NB4 (cell line): ENCODE data around the gene HRG.

Source experiments
- CTCF ChIP-seq: IDR thresholded peaks from one replicate; pipeline ENCODE4 v1.5.1; 2012; ENCODE audit warnings: low read depth, low read length
- MAX ChIP-seq: IDR thresholded peaks from 2 replicates; pipeline ENCODE4 v1.6.1; 2011; ENCODE audit warnings: low read depth, low read length
- POLR2A ChIP-seq: IDR thresholded peaks from 2 replicates; pipeline ENCODE4 v1.6.1; 2011; ENCODE audit warnings: mild to moderate bottlenecking; ENCODE audit not compliant: insufficient read length; ENCODE audit errors: extremely low read depth

DNA sequence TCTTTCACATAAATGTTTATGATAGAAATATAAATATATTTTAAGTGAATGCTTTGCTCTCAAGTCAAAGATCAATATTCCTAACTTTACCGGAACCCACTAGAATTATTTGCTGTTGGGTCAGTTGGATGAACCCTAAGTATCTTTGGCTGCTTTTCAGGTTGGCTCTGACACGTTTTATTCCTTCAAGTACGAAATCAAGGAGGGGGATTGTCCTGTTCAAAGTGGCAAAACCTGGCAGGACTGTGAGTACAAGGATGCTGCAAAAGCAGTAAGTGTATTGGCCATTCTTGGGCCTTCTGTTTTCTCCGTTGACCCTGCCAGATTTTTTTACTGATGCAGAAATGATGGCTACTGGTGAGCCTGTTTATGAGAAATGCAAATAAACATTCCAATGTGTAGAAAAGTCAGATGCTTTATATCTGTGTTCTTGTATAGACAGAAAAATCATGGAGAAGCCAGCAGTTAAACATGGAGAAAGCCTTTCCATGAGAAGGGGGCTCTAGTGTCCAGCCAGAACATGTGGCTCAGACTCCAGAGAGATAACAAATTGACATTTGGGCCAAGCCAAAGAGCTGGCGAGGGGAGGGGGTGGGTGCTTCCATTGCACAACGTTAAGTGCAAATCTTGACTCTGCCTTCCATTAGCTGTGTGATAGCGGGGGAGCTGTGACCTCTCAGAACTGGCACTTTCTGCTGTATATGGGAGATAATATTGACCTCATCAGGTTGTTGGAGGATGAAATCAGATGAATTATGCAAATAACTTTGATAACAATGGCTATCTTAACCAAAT is 54.3 kb downstream of the HRG start:
- TF ChIP-seq CTCF (no peak), POLR2A (no peak), MAX (no peak)
